WTC11 (cell line): ENCODE data around the gene TBX5. TPM values are rescaled to one million over a fixed set of nuclear protein-coding genes. Genes with fewer than 3 reads are reported as not detected.

ENCODE experiments used
- ATAC-seq: fragments of 200-7000 bp; cut with Tn5 transposase; 2 replicates; pipeline ENCODE4 v1.10.0; 2021; ENCODE audit warnings: mild to moderate bottlenecking, moderate library complexity
- CTCF ChIA-PET: fragments of 300-600 bp; sonication (Branson Sonifier 250); formaldehyde crosslinking; loops from one replicate; lab custom pipeline; 2021; ENCODE audit warnings: antibody characterized with exemption; lab: Charles Lee
- POLR2A ChIA-PET: fragments of 350-600 bp; sonication (Branson Sonifier 250); formaldehyde crosslinking; loops from one replicate; lab custom pipeline; 2021; ENCODE audit warnings: antibody characterized with exemption; lab: Charles Lee
- DNase-seq: peaks from one replicate; pipeline ENCODE4 v3.0.0; 2021; ENCODE audit warnings: low spot score
- H3K27ac Mint-ChIP-seq: 2 replicates; pipeline ENCODE4 v1.8.0; 2021; ENCODE audit warnings: mixed read lengths
- H3K27me3 Mint-ChIP-seq: 2 replicates; pipeline ENCODE4 v1.8.0; 2021; ENCODE audit warnings: low read depth, mild to moderate bottlenecking, moderate library complexity, mixed read lengths
- H3K36me3 Mint-ChIP-seq: 2 replicates; pipeline ENCODE4 v1.8.0; 2021; ENCODE audit warnings: mixed read lengths
- H3K4me1 Mint-ChIP-seq: 2 replicates; pipeline ENCODE4 v1.8.0; 2022; ENCODE audit warnings: mixed read lengths
- H3K4me3 Mint-ChIP-seq: 2 replicates; pipeline ENCODE4 v1.8.0; 2021; ENCODE audit warnings: mild to moderate bottlenecking, moderate library complexity, mixed read lengths
- H3K9me3 Mint-ChIP-seq: 2 replicates; pipeline ENCODE4 v1.8.0; 2021; ENCODE audit warnings: mixed read lengths
- CBFB ChIP-seq: sonication (generic); formaldehyde crosslinking; IDR thresholded peaks from 2 replicates; pipeline ENCODE4 v1.8.1; 2022; ENCODE audit warnings: mild to moderate bottlenecking, low read depth, missing genetic modification reagents
- CREM ChIP-seq: sonication (generic); formaldehyde crosslinking; IDR thresholded peaks from 2 replicates; pipeline ENCODE4 v1.8.1; 2022; ENCODE audit warnings: mild to moderate bottlenecking, missing genetic modification reagents, moderate library complexity
- ESRRA ChIP-seq: sonication (generic); formaldehyde crosslinking; IDR thresholded peaks from 2 replicates; pipeline ENCODE4 v1.8.1; 2022; ENCODE audit warnings: mild to moderate bottlenecking, missing genetic modification reagents, borderline replicate concordance
- ETV6 ChIP-seq: sonication (generic); formaldehyde crosslinking; IDR thresholded peaks from 2 replicates; pipeline ENCODE4 v1.8.1; 2022; ENCODE audit warnings: mild to moderate bottlenecking, missing genetic modification reagents
- JUN ChIP-seq: sonication (generic); formaldehyde crosslinking; IDR thresholded peaks from 2 replicates; pipeline ENCODE4 v1.8.0; 2023; ENCODE audit warnings: mild to moderate bottlenecking, missing genetic modification reagents
- NFATC4 ChIP-seq: fragments of 250-450 bp; sonication (Bioruptor Pico); IDR thresholded peaks from 2 replicates; pipeline ENCODE4 v1.9.0; 2021; ENCODE audit warnings: mild to moderate bottlenecking
- SMAD3 ChIP-seq: sonication (generic); formaldehyde crosslinking; IDR thresholded peaks from 2 replicates; pipeline ENCODE4 v1.8.0; 2022; ENCODE audit warnings: missing genetic modification reagents, mild to moderate bottlenecking, borderline replicate concordance
- SMAD4 ChIP-seq: sonication (generic); formaldehyde crosslinking; IDR thresholded peaks from 2 replicates; pipeline ENCODE4 v1.8.0; 2022; ENCODE audit warnings: mild to moderate bottlenecking, missing genetic modification reagents
- TCF7 ChIP-seq: sonication (generic); formaldehyde crosslinking; IDR thresholded peaks from 2 replicates; pipeline ENCODE4 v1.8.0; 2022; ENCODE audit warnings: mild to moderate bottlenecking, low read depth, missing genetic modification reagents, moderate library complexity
- ZNF219 ChIP-seq: sonication (generic); formaldehyde crosslinking; IDR thresholded peaks from 2 replicates; pipeline ENCODE4 v1.8.0; 2023; ENCODE audit warnings: missing genetic modification reagents, mild to moderate bottlenecking, borderline replicate concordance
- ZNF232 ChIP-seq: sonication (generic); formaldehyde crosslinking; IDR thresholded peaks from 2 replicates; pipeline ENCODE4 v1.8.0; 2022; ENCODE audit warnings: mild to moderate bottlenecking, missing genetic modification reagents
- ZNF396 ChIP-seq: fragments of 250-450 bp; sonication (Bioruptor Pico); IDR thresholded peaks from 2 replicates; pipeline ENCODE4 v1.8.0; 2021; ENCODE audit warnings: mild to moderate bottlenecking, moderate library complexity, borderline replicate concordance
- total RNA-seq: library from RNA; stranded (reverse); gene quantifications from 3 replicates; pipeline ENCODE4 v1.2.3, GENCODE V29; 2021
- TF ChIP-seq, protein P1 (sequence below): sonication (generic); formaldehyde crosslinking; IDR thresholded peaks from 2 replicates; pipeline ENCODE4 v1.8.1; 2022; ENCODE audit warnings: low read depth, mild to moderate bottlenecking, moderate library complexity, missing genetic modification reagents, borderline replicate concordance
- TF ChIP-seq, protein P2 (sequence below): fragments of 250-450 bp; sonication (Bioruptor Pico); IDR thresholded peaks from 2 replicates; pipeline ENCODE4 v1.9.0; 2021; ENCODE audit warnings: moderate library complexity, mild to moderate bottlenecking, inconsistent platforms, borderline replicate concordance
- TF ChIP-seq, protein P3 (sequence below): fragments of 250-450 bp; sonication (Bioruptor Pico); IDR thresholded peaks from 2 replicates; pipeline ENCODE4 v1.8.0; 2021; ENCODE audit warnings: mild to moderate bottlenecking
- TF ChIP-seq, protein P4 (sequence below): sonication (generic); formaldehyde crosslinking; IDR thresholded peaks from 2 replicates; pipeline ENCODE4 v1.8.0; 2023; ENCODE audit warnings: missing genetic modification reagents
- TF ChIP-seq, protein P5 (sequence below): sonication (generic); formaldehyde crosslinking; IDR thresholded peaks from 2 replicates; pipeline ENCODE4 v1.8.1; 2023; ENCODE audit warnings: mild to moderate bottlenecking, missing genetic modification reagents, borderline replicate concordance
- TF ChIP-seq, protein P6 (sequence below): sonication (generic); formaldehyde crosslinking; IDR thresholded peaks from 2 replicates; pipeline ENCODE4 v1.8.1; 2022; ENCODE audit warnings: low read depth, missing genetic modification reagents, borderline replicate concordance
- TF ChIP-seq, protein P7 (sequence below): sonication (generic); formaldehyde crosslinking; IDR thresholded peaks from 2 replicates; pipeline ENCODE4 v1.8.0; 2022; ENCODE audit warnings: mild to moderate bottlenecking, missing genetic modification reagents
- TF ChIP-seq, protein P8 (sequence below): sonication (generic); formaldehyde crosslinking; IDR thresholded peaks from 2 replicates; pipeline ENCODE4 v1.8.1; 2022; ENCODE audit warnings: mild to moderate bottlenecking, moderate library complexity, missing genetic modification reagents

Gene TBX5
- total RNA-seq, 1 experiment from 2014 or later = 0.33 TPM

DNA sequence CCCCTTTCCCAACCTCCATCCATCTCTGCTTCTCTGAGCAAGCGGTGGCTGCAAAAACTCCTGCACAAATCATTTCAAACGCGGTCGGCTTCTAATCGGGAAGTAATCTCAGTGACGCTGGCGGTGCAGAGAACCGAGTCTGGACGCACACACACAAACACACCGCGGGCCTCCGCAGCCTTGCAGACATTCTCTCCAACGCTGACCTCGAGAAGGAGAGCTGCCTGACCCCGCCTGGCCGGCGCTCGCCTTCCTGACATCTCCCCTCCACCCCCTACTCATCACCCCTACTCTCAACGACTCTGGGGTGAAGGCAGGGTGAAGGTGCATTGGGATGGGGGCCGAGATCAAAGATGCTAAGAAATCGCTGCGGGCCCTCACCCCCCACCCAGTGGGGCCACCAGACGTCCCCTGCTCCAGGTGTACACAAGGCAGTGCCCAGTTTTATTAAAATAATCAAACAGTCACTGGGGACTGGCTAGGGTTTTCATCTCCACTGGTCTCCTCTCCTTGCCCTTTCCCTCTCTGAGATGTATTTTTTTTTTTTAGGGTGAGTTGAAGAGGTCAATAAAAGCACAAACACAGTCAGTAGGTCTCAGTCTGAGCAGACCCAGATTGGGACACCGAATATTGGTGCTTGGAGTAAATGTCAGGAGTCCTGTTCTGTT lies 506 bp upstream of the TBX5 start:
- peak overlapping the region; percentile 58 for H3K4me3 Mint-ChIP-seq
- CTCF ChIA-PET = interaction anchor here (0.5 to 2.2 kb wide), 3 partner anchors 9 to 240 kb away, joined by 3 to 9 read pairs (median 4); no protein-coding TSS in a partner anchor
- no peaks in the 10 kb centered on the region for H3K9me3 Mint-ChIP-seq
- ATAC-seq = no peak
- DNase-seq = no peak
- TF ChIP-seq ETV6 (CRISPR knock-in tag) (no peak), ZNF219 (CRISPR knock-in tag) (no peak), SMAD3 (no peak), ZNF232 (no peak), SMAD4 (CRISPR knock-in tag) (no peak), TCF7 (CRISPR knock-in tag) (no peak), ZNF396 (CRISPR knock-in tag) (no peak), JUN (CRISPR knock-in tag) (no peak), CREM (CRISPR knock-in tag) (no peak), CBFB (CRISPR knock-in tag) (no peak), NFATC4 (CRISPR knock-in tag) (no peak), ESRRA (CRISPR knock-in tag) (no peak)
- TF ChIP-seq, protein P1, sequence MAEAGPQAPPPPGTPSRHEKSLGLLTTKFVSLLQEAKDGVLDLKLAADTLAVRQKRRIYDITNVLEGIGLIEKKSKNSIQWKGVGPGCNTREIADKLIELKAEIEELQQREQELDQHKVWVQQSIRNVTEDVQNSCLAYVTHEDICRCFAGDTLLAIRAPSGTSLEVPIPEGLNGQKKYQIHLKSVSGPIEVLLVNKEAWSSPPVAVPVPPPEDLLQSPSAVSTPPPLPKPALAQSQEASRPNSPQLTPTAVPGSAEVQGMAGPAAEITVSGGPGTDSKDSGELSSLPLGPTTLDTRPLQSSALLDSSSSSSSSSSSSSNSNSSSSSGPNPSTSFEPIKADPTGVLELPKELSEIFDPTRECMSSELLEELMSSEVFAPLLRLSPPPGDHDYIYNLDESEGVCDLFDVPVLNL (CRISPR knock-in tag) = no peak
- TF ChIP-seq, protein P2, sequence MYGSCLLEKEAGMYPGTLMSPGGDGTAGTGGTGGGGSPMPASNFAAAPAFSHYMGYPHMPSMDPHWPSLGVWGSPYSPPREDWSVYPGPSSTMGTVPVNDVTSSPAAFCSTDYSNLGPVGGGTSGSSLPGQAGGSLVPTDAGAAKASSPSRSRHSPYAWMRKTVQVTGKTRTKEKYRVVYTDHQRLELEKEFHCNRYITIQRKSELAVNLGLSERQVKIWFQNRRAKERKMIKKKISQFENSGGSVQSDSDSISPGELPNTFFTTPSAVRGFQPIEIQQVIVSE (CRISPR knock-in tag) = no peak
- TF ChIP-seq, protein P3, sequence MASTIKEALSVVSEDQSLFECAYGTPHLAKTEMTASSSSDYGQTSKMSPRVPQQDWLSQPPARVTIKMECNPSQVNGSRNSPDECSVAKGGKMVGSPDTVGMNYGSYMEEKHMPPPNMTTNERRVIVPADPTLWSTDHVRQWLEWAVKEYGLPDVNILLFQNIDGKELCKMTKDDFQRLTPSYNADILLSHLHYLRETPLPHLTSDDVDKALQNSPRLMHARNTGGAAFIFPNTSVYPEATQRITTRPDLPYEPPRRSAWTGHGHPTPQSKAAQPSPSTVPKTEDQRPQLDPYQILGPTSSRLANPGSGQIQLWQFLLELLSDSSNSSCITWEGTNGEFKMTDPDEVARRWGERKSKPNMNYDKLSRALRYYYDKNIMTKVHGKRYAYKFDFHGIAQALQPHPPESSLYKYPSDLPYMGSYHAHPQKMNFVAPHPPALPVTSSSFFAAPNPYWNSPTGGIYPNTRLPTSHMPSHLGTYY (CRISPR knock-in tag) = no peak
- TF ChIP-seq, protein P4, sequence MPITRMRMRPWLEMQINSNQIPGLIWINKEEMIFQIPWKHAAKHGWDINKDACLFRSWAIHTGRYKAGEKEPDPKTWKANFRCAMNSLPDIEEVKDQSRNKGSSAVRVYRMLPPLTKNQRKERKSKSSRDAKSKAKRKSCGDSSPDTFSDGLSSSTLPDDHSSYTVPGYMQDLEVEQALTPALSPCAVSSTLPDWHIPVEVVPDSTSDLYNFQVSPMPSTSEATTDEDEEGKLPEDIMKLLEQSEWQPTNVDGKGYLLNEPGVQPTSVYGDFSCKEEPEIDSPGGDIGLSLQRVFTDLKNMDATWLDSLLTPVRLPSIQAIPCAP (CRISPR knock-in tag) = no peak
- TF ChIP-seq, protein P5, sequence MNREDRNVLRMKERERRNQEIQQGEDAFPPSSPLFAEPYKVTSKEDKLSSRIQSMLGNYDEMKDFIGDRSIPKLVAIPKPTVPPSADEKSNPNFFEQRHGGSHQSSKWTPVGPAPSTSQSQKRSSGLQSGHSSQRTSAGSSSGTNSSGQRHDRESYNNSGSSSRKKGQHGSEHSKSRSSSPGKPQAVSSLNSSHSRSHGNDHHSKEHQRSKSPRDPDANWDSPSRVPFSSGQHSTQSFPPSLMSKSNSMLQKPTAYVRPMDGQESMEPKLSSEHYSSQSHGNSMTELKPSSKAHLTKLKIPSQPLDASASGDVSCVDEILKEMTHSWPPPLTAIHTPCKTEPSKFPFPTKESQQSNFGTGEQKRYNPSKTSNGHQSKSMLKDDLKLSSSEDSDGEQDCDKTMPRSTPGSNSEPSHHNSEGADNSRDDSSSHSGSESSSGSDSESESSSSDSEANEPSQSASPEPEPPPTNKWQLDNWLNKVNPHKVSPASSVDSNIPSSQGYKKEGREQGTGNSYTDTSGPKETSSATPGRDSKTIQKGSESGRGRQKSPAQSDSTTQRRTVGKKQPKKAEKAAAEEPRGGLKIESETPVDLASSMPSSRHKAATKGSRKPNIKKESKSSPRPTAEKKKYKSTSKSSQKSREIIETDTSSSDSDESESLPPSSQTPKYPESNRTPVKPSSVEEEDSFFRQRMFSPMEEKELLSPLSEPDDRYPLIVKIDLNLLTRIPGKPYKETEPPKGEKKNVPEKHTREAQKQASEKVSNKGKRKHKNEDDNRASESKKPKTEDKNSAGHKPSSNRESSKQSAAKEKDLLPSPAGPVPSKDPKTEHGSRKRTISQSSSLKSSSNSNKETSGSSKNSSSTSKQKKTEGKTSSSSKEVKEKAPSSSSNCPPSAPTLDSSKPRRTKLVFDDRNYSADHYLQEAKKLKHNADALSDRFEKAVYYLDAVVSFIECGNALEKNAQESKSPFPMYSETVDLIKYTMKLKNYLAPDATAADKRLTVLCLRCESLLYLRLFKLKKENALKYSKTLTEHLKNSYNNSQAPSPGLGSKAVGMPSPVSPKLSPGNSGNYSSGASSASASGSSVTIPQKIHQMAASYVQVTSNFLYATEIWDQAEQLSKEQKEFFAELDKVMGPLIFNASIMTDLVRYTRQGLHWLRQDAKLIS = no peak
- TF ChIP-seq, protein P6, sequence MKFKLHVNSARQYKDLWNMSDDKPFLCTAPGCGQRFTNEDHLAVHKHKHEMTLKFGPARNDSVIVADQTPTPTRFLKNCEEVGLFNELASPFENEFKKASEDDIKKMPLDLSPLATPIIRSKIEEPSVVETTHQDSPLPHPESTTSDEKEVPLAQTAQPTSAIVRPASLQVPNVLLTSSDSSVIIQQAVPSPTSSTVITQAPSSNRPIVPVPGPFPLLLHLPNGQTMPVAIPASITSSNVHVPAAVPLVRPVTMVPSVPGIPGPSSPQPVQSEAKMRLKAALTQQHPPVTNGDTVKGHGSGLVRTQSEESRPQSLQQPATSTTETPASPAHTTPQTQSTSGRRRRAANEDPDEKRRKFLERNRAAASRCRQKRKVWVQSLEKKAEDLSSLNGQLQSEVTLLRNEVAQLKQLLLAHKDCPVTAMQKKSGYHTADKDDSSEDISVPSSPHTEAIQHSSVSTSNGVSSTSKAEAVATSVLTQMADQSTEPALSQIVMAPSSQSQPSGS (CRISPR knock-in tag) = no peak
- TF ChIP-seq, protein P7, sequence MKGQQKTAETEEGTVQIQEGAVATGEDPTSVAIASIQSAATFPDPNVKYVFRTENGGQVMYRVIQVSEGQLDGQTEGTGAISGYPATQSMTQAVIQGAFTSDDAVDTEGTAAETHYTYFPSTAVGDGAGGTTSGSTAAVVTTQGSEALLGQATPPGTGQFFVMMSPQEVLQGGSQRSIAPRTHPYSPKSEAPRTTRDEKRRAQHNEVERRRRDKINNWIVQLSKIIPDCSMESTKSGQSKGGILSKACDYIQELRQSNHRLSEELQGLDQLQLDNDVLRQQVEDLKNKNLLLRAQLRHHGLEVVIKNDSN (CRISPR knock-in tag) = no peak
- TF ChIP-seq, protein P8, sequence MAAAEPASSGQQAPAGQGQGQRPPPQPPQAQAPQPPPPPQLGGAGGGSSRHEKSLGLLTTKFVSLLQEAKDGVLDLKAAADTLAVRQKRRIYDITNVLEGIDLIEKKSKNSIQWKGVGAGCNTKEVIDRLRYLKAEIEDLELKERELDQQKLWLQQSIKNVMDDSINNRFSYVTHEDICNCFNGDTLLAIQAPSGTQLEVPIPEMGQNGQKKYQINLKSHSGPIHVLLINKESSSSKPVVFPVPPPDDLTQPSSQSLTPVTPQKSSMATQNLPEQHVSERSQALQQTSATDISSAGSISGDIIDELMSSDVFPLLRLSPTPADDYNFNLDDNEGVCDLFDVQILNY (CRISPR knock-in tag) = no peak
- H3K27ac Mint-ChIP-seq = no peak overlapping the region
- POLR2A ChIA-PET = no interaction called here
- peaks cover 88% of the 10 kb centered on the region for H3K4me1 Mint-ChIP-seq
- H3K27me3 Mint-ChIP-seq = peaks cover 100% of the 10 kb centered on the region
- H3K36me3 Mint-ChIP-seq = no peaks in the 10 kb centered on the region
